HCT116 (cell line): ENCODE measurements around the gene KMT2E. TPM values are rescaled to one million over a fixed set of nuclear protein-coding genes. Genes with fewer than 3 reads are reported as not detected.

Experiments
- ATAC-seq: fragments of 200-7000 bp; cut with Tn5 transposase; 2 replicates; pipeline ENCODE4 v1.9.1; 2020; ENCODE audit warnings: mild to moderate bottlenecking, moderate library complexity
- BruUV-seq: library from RNA; stranded (reverse); fragments of 400-500 nt; replicated peaks from 2 replicates; lab custom pipeline; 2021; lab: Mats Ljungman, UMichigan
- CTCF ChIA-PET: fragments of 300-600 bp; sonication (Branson Sonifier 250); formaldehyde crosslinking; loops from one replicate; lab custom pipeline; 2021; ENCODE audit warnings: antibody characterized with exemption; lab: Charles Lee
- POLR2A ChIA-PET: fragments of 300-600, 350-600 bp; sonication (Branson Sonifier 250); formaldehyde crosslinking; loops from one replicate; lab custom pipeline; 2021; ENCODE audit warnings: antibody characterized with exemption; lab: Charles Lee
- RAD21 ChIA-PET, 2 experiments: fragments of 300-600 bp; sonication (Branson Sonifier 250); formaldehyde crosslinking; loops; one replicate each; lab custom pipeline; 2023; ENCODE audit warnings: low total read pairs in 2 of 2; ENCODE audit not compliant: uncharacterized antibody in 2 of 2, unreplicated experiment in 2 of 2, low non-redundant PET in 1 of 2; lab: Charles Lee
- DNase-seq: peaks from one replicate; pipeline ENCODE4 v3.0.0-alpha.2; 2010; ENCODE audit warnings: low read depth, low spot score
- H2AFZ ChIP-seq: fragments of 200-600 bp; shearing (Covaris generic), sonication (generic); 2 replicates; pipeline ENCODE4 v1.6.1; 2017; ENCODE audit warnings: low read depth, mixed run types, mixed read lengths, antibody characterized with exemption, low read length; ENCODE audit not compliant: poor library complexity, severe bottlenecking
- H3K27ac ChIP-seq: 2 replicates; pipeline ENCODE4 v1.5.1; 2012; ENCODE audit warnings: low read depth, low read length
- H3K27me3 ChIP-seq: fragments of 200-600 bp; sonication (generic); 2 replicates; pipeline ENCODE4 v1.6.1; 2016; ENCODE audit warnings: mixed run types, low read length, mixed read lengths; ENCODE audit not compliant: insufficient read depth
- H3K36me3 ChIP-seq, 2 experiments: fragments of 200-500 bp in 1 of 2; fragments of 200-600 bp in 1 of 2; sonication (Bioruptor generic) in 1 of 2; sonication (generic) in 1 of 2; 2 replicates each; pipeline versions ENCODE4 v1.5.1 to v1.6.1; 2014 to 2016; ENCODE audit warnings: low read length in 2 of 2, inconsistent platforms in 1 of 2, mixed read lengths in 1 of 2, mixed run types in 1 of 2; ENCODE audit not compliant: insufficient read depth in 2 of 2, control insufficient read depth in 1 of 2
- H3K4me1 ChIP-seq, 2 experiments: fragments of 200-600 bp in 1 of 2; sonication (generic) in 1 of 2; 2 replicates each; pipeline versions ENCODE4 v1.5.1 to v1.6.1; 2012 to 2017; ENCODE audit warnings: low read length in 2 of 2, inconsistent platforms in 1 of 2, mild to moderate bottlenecking in 1 of 2, mixed read lengths in 1 of 2, mixed run types in 1 of 2, moderate library complexity in 1 of 2; ENCODE audit not compliant: insufficient read depth in 2 of 2, control insufficient read depth in 1 of 2
- H3K4me2 ChIP-seq: fragments of 200-600 bp; sonication (generic); 2 replicates; pipeline ENCODE4 v1.6.1; 2017; ENCODE audit warnings: mixed run types, low read length, mixed read lengths
- H3K4me3 ChIP-seq, 2 experiments: fragments of 200-600 bp in 1 of 2; sonication (generic) in 1 of 2; replicated peaks in 1 of 2; 2 replicates each; pipeline ENCODE4 v1.5.1; 2011 to 2016; ENCODE audit warnings: low read length in 2 of 2, control low read depth in 1 of 2, low read depth in 1 of 2, mild to moderate bottlenecking in 1 of 2, mixed read lengths in 1 of 2, mixed run types in 1 of 2
- H3K79me2 ChIP-seq: fragments of 200-600 bp; sonication (generic); 2 replicates; pipeline ENCODE4 v1.6.1; 2017; ENCODE audit warnings: mild to moderate bottlenecking, mixed run types, low read length, moderate library complexity, mixed read lengths; ENCODE audit not compliant: insufficient read depth
- H3K9ac ChIP-seq: fragments of 200-600 bp; sonication (generic); 2 replicates; pipeline ENCODE4 v1.6.1; 2016; ENCODE audit warnings: low read length, mixed read lengths
- H3K9me2 ChIP-seq: fragments of 200-600 bp; sonication (generic), shearing (Covaris generic); 2 replicates; pipeline ENCODE4 v1.6.1; 2017; ENCODE audit warnings: mixed run types, mild to moderate bottlenecking, moderate library complexity; ENCODE audit not compliant: insufficient read depth
- H3K9me3 ChIP-seq, 2 experiments: fragments of 200-500 bp in 1 of 2; fragments of 200-600 bp in 1 of 2; sonication (Bioruptor generic) in 1 of 2; sonication (generic) in 1 of 2; 2 replicates each; pipeline ENCODE4 v1.6.1; 2014 to 2017; ENCODE audit warnings: low read length in 2 of 2, mixed read lengths in 2 of 2, inconsistent platforms in 1 of 2, low read depth in 1 of 2, mild to moderate bottlenecking in 1 of 2, mixed run types in 1 of 2, moderate library complexity in 1 of 2; ENCODE audit not compliant: control insufficient read depth in 1 of 2, insufficient read depth in 1 of 2
- H4K20me1 ChIP-seq: fragments of 200-600 bp; sonication (generic), shearing (Covaris generic); 2 replicates; pipeline ENCODE4 v1.6.1; 2017; ENCODE audit warnings: mixed run types, mild to moderate bottlenecking, moderate library complexity; ENCODE audit not compliant: insufficient read depth
- CEBPB ChIP-seq: IDR thresholded peaks from 2 replicates; pipeline ENCODE4 v1.6.1; 2012; ENCODE audit warnings: low read depth
- CTCF ChIP-seq, 3 experiments: fragments of 200-600 bp in 1 of 3; sonication (generic) in 1 of 3; IDR thresholded peaks in 2 of 3; conservative IDR thresholded peaks in 1 of 3; 2 replicates each; pipeline ENCODE4 v1.5.1; 2012 to 2017; ENCODE audit warnings: low read depth in 2 of 3, low read length in 2 of 3, antibody characterized with exemption in 1 of 3, borderline replicate concordance in 1 of 3, control low read depth in 1 of 3, mild to moderate bottlenecking in 1 of 3, mixed read lengths in 1 of 3, mixed run types in 1 of 3, moderate library complexity in 1 of 3; ENCODE audit not compliant: insufficient read depth in 1 of 3
- EGR1 ChIP-seq: IDR thresholded peaks from 2 replicates; pipeline ENCODE4 v1.6.1; 2012; ENCODE audit warnings: low read depth
- ELF1 ChIP-seq: IDR thresholded peaks from 2 replicates; pipeline ENCODE4 v1.6.1; 2012; ENCODE audit warnings: low read depth, borderline replicate concordance
- EZH2 ChIP-seq: fragments of 200-600 bp; sonication (generic); IDR thresholded peaks from 2 replicates; pipeline ENCODE4 v1.6.1; 2017; ENCODE audit warnings: antibody characterized with exemption, mixed run types
- EZH2phosphoT487 ChIP-seq: fragments of 200-600 bp; IDR thresholded peaks from 2 replicates; pipeline ENCODE4 v1.6.1; 2018; ENCODE audit warnings: antibody characterized with exemption, borderline replicate concordance
- FOSL1 ChIP-seq: IDR thresholded peaks from 2 replicates; pipeline ENCODE4 v1.6.1; 2012; ENCODE audit warnings: low read depth
- JUND ChIP-seq: IDR thresholded peaks from 2 replicates; pipeline ENCODE4 v1.6.1; 2012
- MAX ChIP-seq: IDR thresholded peaks from 2 replicates; pipeline ENCODE4 v1.6.1; 2012
- POLR2AphosphoS5 ChIP-seq: IDR thresholded peaks from 2 replicates; pipeline ENCODE4 v1.6.1; 2011; ENCODE audit warnings: mild to moderate bottlenecking, low read depth, low read length, moderate library complexity
- RAD21 ChIP-seq: IDR thresholded peaks from 2 replicates; pipeline ENCODE4 v1.6.1; 2012; ENCODE audit warnings: low read depth, mild to moderate bottlenecking
- SIN3A ChIP-seq: IDR thresholded peaks from 2 replicates; pipeline ENCODE4 v1.6.1; 2012; ENCODE audit warnings: low read depth
- ZBTB33 ChIP-seq: IDR thresholded peaks from 2 replicates; pipeline ENCODE4 v1.6.1; 2011; ENCODE audit warnings: mild to moderate bottlenecking, low read length, moderate library complexity; ENCODE audit not compliant: insufficient replicate concordance; ENCODE audit errors: extremely low read depth
- ZNF274 ChIP-seq: fragments of 200-500 bp; sonication (Bioruptor generic); IDR thresholded peaks from 2 replicates; pipeline ENCODE4 v1.6.1; 2014; ENCODE audit warnings: mild to moderate bottlenecking, low read depth, low read length, inconsistent platforms
- intact Hi-C: fragments of 100-400 bp; cut with micrococcal nuclease; formaldehyde crosslinking; loops from 2 replicates; pipeline ENCODE4 v1.10.0; 2022
- total RNA-seq: library from RNA; stranded (reverse); gene quantifications from one replicate; pipeline ENCODE4 v1.2.1, GENCODE V29; 2021; ENCODE audit not compliant: unreplicated experiment
- TF ChIP-seq, protein P1 (sequence below): IDR thresholded peaks from 2 replicates; pipeline ENCODE4 v1.6.1; 2012; ENCODE audit warnings: low read depth
- TF ChIP-seq, protein P2 (sequence below): IDR thresholded peaks from 2 replicates; pipeline ENCODE4 v1.6.1; 2012

The KMT2E gene
- total RNA-seq, 1 experiment from 2014 or later, result 39.8 TPM

- TF ChIP-seq EGR1, result no peak
- TF ChIP-seq EZH2phosphoT487, result no peak
- no peak for TF ChIP-seq CTCF (IDR thresholded peaks at IDR 0.05 in 2 of 3, conservative IDR thresholded peaks at IDR 0.05 in 1 of 3; ENCODE audit: borderline replicate concordance in 1 of 3, insufficient read depth in 1 of 3, low read depth in 2 of 3, low read length in 2 of 3)
- TF ChIP-seq FOSL1, result no peak
- TF ChIP-seq ELF1, result no peak
- TF ChIP-seq ZBTB33, result no peak
- TF ChIP-seq, protein P1, sequence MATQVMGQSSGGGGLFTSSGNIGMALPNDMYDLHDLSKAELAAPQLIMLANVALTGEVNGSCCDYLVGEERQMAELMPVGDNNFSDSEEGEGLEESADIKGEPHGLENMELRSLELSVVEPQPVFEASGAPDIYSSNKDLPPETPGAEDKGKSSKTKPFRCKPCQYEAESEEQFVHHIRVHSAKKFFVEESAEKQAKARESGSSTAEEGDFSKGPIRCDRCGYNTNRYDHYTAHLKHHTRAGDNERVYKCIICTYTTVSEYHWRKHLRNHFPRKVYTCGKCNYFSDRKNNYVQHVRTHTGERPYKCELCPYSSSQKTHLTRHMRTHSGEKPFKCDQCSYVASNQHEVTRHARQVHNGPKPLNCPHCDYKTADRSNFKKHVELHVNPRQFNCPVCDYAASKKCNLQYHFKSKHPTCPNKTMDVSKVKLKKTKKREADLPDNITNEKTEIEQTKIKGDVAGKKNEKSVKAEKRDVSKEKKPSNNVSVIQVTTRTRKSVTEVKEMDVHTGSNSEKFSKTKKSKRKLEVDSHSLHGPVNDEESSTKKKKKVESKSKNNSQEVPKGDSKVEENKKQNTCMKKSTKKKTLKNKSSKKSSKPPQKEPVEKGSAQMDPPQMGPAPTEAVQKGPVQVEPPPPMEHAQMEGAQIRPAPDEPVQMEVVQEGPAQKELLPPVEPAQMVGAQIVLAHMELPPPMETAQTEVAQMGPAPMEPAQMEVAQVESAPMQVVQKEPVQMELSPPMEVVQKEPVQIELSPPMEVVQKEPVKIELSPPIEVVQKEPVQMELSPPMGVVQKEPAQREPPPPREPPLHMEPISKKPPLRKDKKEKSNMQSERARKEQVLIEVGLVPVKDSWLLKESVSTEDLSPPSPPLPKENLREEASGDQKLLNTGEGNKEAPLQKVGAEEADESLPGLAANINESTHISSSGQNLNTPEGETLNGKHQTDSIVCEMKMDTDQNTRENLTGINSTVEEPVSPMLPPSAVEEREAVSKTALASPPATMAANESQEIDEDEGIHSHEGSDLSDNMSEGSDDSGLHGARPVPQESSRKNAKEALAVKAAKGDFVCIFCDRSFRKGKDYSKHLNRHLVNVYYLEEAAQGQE, result no peak
- no peak for TF ChIP-seq POLR2AphosphoS5
- no peak for TF ChIP-seq RAD21
- no peak for TF ChIP-seq ZNF274
- no peak for TF ChIP-seq MAX
- TF ChIP-seq, protein P2, sequence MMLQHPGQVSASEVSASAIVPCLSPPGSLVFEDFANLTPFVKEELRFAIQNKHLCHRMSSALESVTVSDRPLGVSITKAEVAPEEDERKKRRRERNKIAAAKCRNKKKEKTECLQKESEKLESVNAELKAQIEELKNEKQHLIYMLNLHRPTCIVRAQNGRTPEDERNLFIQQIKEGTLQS, result no peak
- no peak for TF ChIP-seq SIN3A
- no peak for TF ChIP-seq JUND
- TF ChIP-seq CEBPB, result no peak
- TF ChIP-seq EZH2, result no peak
- Histone ChIP-seq H3K4me1 (no peaks in the 10 kb centered on the region), H3K27me3 (no peaks in the 10 kb centered on the region), H3K9ac (no peak overlapping the region), H3K4me2 (no peak overlapping the region), H3K9me2 (no peaks in the 10 kb centered on the region), H4K20me1 (no peaks in the 10 kb centered on the region), H3K27ac (no peak overlapping the region), H2AFZ (no peak overlapping the region), H3K4me3 (no peak overlapping the region), H3K79me2 (no peaks in the 10 kb centered on the region), H3K9me3 (no peaks in the 10 kb centered on the region), H3K36me3 (no peaks in the 10 kb centered on the region)
- DNase-seq (no peak), ATAC-seq (no peak)
- ChIA-PET CTCF (no interaction called here), POLR2A (no interaction called here), RAD21 (no interaction called here)
- no TSS peak for BruUV-seq
- intact Hi-C loops, result no loop called here
These were observed 147.4 kb downstream of the KMT2E start for GRCh38 chr7:105161366-105161765.
